Prostate gland (tissue), 2 donors: Measurements from ENCODE around the gene HLA-DRB5.

ENCODE experiments used
- POLR2AphosphoS5 ChIP-seq: sonication (generic); formaldehyde crosslinking; IDR thresholded peaks from one replicate; pipeline ENCODE4 v1.6.1; 2017; ENCODE audit warnings: antibody characterized with exemption
- TF ChIP-seq, protein P1 (sequence below), 4 experiments: fragments of 200-600 bp in 2 of 4; fragments of 450-650 bp in 2 of 4; sonication (generic) in 2 of 4; IDR thresholded peaks; 1 replicate in 3 of 4; 2 replicates in 1 of 4; pipeline ENCODE4 v1.5.1; 2016 to 2019; ENCODE audit warnings: antibody characterized with exemption in 4 of 4, mild to moderate bottlenecking in 2 of 4, moderate library complexity in 2 of 4

DNA sequence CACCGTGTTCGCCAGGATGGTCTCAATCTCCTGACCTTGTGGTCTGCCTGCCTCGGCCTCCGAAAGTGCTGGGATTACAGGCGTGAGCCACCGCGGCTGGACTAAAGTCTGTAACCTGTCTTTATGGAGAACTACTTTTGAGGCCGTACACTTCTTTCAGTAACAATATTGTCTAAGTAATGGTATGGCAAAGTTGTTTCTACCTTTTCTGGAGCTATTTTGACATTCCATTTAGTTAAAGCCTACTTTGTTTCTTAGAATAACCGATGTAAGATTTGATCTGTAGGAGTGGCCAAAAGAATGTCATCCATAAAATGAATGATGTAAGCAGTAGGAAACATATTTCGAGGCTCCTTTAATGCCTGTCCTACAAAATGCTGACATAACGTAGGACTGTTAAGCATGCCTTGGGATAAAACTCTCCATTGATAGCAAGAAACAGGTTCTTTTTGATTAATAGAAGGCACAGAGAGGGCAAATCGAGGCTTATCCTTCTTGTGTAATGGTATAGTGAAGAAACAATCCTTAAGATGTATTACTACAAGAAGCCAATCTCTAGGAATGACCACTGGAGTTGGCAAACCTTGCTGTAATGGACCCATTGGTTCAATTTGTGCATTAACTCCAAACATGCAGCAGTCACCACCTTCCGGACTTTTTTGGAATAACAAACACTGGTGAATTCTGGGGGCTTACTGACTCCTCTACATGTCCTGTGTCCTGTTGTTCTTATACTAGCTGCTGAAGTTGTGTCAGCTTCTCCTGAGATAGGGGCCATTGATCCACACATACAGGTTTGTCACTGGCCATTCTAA is 54.5 kb downstream of the HLA-DRB5 start:
- TF ChIP-seq, protein P1, sequence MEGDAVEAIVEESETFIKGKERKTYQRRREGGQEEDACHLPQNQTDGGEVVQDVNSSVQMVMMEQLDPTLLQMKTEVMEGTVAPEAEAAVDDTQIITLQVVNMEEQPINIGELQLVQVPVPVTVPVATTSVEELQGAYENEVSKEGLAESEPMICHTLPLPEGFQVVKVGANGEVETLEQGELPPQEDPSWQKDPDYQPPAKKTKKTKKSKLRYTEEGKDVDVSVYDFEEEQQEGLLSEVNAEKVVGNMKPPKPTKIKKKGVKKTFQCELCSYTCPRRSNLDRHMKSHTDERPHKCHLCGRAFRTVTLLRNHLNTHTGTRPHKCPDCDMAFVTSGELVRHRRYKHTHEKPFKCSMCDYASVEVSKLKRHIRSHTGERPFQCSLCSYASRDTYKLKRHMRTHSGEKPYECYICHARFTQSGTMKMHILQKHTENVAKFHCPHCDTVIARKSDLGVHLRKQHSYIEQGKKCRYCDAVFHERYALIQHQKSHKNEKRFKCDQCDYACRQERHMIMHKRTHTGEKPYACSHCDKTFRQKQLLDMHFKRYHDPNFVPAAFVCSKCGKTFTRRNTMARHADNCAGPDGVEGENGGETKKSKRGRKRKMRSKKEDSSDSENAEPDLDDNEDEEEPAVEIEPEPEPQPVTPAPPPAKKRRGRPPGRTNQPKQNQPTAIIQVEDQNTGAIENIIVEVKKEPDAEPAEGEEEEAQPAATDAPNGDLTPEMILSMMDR (IDR thresholded peaks at IDR 0.05) = no peak
- TF ChIP-seq POLR2AphosphoS5 = no peak
